Measurements from ENCODE around the gene PTMS.

PTMS gene

DNA sequence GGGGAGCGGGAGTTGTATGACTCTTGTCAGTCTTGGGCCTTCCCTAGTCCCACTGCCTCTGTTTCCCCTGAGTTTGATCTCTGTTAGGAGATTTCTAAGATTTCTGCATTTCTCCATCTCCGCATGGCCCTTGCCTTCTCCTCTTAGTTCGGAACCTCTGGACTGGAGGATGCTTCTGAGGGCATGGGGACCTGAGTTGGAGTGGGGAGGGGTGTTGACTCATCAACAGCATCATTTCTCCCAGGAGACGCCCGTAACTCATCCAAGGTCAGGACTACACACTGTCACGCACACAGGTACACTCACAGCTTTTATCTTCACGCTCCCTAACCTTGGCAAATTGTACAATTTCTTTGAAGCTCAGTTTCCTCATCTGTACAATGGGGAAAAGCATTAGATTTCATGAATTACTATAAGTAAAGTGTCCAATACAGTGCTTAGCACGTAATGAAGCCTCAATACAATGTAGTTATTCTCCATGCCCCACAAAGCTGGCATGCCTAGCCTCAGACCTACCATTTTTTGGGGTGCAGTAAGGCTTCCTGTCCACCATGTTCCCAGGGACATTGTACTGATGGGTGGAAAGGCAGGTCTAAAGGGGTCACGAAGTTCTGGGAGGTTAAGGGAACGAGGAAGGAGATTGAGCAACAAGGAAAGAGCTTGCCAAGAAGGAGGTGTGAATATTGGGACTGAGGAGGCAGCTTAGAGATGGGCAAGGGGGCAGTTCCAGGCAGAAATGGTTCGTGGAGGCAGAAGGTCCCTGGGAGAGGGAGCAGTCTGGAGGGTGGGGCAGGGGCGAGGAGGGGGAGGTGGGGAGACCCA, 5.6 kb downstream of the PTMS start:
- Histone ChIP-seq H3K36me3 (ENCODE audit: control insufficient read depth in 2 of 2, insufficient read depth in 1 of 2, low read length in 2 of 2) (peaks cover 11 to 26% of the 10 kb centered on the region in 2 experiments; a peak in 2 of 3 replicates), H3K9me3 (ENCODE audit: control insufficient read depth, insufficient read depth, low read depth, low read length) (no peaks in the 10 kb centered on the region), H3K4me3 (ENCODE audit: low read depth, low read length) (no peak overlapping the region), H3K27ac (ENCODE audit: extremely low read depth, low read depth, low read length) (no peak overlapping the region), H3K4me1 (ENCODE audit: control insufficient read depth, insufficient read depth, low read length) (peaks cover 13% of the 10 kb centered on the region)
- ChIA-PET POLR2A (interaction anchor here (1.0 to 4.7 kb wide), 3 partner anchors 19 to 80 kb away, joined by 3 to 42 read pairs (median 6); partner anchors contain the start of genes CDCA3, MLF2 and USP5), CTCF (interaction anchor here (0.7 to 7.8 kb wide), 5 partner anchors 18 to 108 kb away, joined by 3 to 140 read pairs (median 3); partner anchors contain the start of gene MLF2)
- TF ChIP-seq ZNF664 (tag by site-specific recombination; IDR thresholded peaks at IDR 0.05), result peak; percentile 96
- TF ChIP-seq ZNF623 (tag by site-specific recombination; IDR thresholded peaks at IDR 0.05), result no peak

DNA sequence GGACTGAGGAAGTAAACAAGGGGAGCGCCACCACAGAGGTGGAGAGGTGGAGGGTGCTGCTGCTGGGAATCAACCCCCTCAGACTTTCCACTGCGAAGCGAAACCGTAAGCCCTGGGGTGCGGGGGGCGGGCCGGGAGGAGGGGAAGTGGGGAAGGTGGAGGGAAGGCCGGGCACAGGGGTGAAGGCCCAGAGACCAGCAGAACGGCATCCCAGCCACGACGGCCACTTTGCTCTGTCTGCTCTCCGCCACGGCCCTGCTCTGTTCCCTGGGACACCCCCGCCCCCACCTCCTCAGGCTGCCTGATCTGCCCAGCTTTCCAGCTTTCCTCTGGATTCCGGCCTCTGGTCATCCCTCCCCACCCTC, 6.2 kb downstream of the PTMS start, which contains the start of gene LAG3:
Gene LAG3 (plus strand): TSS at position 190 of the 365 bp plus-strand sequence. CDS start 333 bp downstream, outside the sequence.
- Histone ChIP-seq H3K9me3 (ENCODE audit: control insufficient read depth, insufficient read depth, low read depth, low read length) (no peaks in the 10 kb centered on the region), H3K4me1 (ENCODE audit: control insufficient read depth, insufficient read depth, low read length) (peaks cover 13% of the 10 kb centered on the region), H3K27ac (ENCODE audit: extremely low read depth, low read depth, low read length) (no peak within 1 kb of the TSS), H3K4me3 (ENCODE audit: low read depth, low read length) (no peak within 1 kb of the TSS), H3K36me3 (ENCODE audit: control insufficient read depth in 2 of 2, insufficient read depth in 1 of 2, low read length in 2 of 2) (peaks cover 11 to 26% of the 10 kb centered on the region in 2 experiments; a peak in 2 of 3 replicates)
- POLR2A ChIA-PET, result interaction anchor here (1.9 to 4.7 kb wide), 2 partner anchors 19 to 80 kb away, joined by 6 to 42 read pairs; partner anchors contain the start of genes CDCA3, MLF2 and USP5
- TF ChIP-seq ZNF600 (tag by site-specific recombination; IDR thresholded peaks at IDR 0.05) (peak; percentile 24; the same call in 1 of the 2 replicates), ZNF302 (tag by site-specific recombination; IDR thresholded peaks at IDR 0.05; ENCODE audit: low read depth) (no peak), GLIS2 (tag by site-specific recombination; IDR thresholded peaks at IDR 0.05) (peak; percentile 15; the same call in 1 of the 2 replicates), HOXD13 (CRISPR knock-in tag; IDR thresholded peaks at IDR 0.05; ENCODE audit: borderline replicate concordance) (no peak), ZNF830 (tag by site-specific recombination; IDR thresholded peaks at IDR 0.05; ENCODE audit: low read depth) (no peak), SP3 (tag by site-specific recombination; IDR thresholded peaks at IDR 0.05) (no peak), HOXA7 (CRISPR knock-in tag; IDR thresholded peaks at IDR 0.05; ENCODE audit: borderline replicate concordance) (no peak), ZNF112 (tag by site-specific recombination; IDR thresholded peaks at IDR 0.05) (no peak), GLIS1 (tag by site-specific recombination; IDR thresholded peaks at IDR 0.05) (peak; percentile 20; the same call in 1 of the 2 replicates), BCL11A (tag by site-specific recombination; IDR thresholded peaks at IDR 0.05; ENCODE audit: low read depth) (no peak), ZNF707 (tag by site-specific recombination; IDR thresholded peaks at IDR 0.05) (no peak), ZNF560 (tag by site-specific recombination; IDR thresholded peaks at IDR 0.05; ENCODE audit: borderline replicate concordance) (no peak), ZNF624 (tag by site-specific recombination; IDR thresholded peaks at IDR 0.05) (no peak), ZNF670 (tag by site-specific recombination; IDR thresholded peaks at IDR 0.05; ENCODE audit: low read depth) (no peak), IKZF3 (tag by site-specific recombination; IDR thresholded peaks at IDR 0.05) (no peak)
- TF ChIP-seq, protein P1, sequence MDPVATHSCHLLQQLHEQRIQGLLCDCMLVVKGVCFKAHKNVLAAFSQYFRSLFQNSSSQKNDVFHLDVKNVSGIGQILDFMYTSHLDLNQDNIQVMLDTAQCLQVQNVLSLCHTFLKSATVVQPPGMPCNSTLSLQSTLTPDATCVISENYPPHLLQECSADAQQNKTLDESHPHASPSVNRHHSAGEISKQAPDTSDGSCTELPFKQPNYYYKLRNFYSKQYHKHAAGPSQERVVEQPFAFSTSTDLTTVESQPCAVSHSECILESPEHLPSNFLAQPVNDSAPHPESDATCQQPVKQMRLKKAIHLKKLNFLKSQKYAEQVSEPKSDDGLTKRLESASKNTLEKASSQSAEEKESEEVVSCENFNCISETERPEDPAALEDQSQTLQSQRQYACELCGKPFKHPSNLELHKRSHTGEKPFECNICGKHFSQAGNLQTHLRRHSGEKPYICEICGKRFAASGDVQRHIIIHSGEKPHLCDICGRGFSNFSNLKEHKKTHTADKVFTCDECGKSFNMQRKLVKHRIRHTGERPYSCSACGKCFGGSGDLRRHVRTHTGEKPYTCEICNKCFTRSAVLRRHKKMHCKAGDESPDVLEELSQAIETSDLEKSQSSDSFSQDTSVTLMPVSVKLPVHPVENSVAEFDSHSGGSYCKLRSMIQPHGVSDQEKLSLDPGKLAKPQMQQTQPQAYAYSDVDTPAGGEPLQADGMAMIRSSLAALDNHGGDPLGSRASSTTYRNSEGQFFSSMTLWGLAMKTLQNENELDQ (tag by site-specific recombination; IDR thresholded peaks at IDR 0.05; ENCODE audit: low read depth), result no peak
- TF ChIP-seq, protein P2, sequence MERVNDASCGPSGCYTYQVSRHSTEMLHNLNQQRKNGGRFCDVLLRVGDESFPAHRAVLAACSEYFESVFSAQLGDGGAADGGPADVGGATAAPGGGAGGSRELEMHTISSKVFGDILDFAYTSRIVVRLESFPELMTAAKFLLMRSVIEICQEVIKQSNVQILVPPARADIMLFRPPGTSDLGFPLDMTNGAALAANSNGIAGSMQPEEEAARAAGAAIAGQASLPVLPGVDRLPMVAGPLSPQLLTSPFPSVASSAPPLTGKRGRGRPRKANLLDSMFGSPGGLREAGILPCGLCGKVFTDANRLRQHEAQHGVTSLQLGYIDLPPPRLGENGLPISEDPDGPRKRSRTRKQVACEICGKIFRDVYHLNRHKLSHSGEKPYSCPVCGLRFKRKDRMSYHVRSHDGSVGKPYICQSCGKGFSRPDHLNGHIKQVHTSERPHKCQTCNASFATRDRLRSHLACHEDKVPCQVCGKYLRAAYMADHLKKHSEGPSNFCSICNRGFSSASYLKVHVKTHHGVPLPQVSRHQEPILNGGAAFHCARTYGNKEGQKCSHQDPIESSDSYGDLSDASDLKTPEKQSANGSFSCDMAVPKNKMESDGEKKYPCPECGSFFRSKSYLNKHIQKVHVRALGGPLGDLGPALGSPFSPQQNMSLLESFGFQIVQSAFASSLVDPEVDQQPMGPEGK (tag by site-specific recombination; IDR thresholded peaks at IDR 0.05), result 0 out of 2 replicates have a peak, but pooled peaks have one; percentile 47
- TF ChIP-seq, protein P3, sequence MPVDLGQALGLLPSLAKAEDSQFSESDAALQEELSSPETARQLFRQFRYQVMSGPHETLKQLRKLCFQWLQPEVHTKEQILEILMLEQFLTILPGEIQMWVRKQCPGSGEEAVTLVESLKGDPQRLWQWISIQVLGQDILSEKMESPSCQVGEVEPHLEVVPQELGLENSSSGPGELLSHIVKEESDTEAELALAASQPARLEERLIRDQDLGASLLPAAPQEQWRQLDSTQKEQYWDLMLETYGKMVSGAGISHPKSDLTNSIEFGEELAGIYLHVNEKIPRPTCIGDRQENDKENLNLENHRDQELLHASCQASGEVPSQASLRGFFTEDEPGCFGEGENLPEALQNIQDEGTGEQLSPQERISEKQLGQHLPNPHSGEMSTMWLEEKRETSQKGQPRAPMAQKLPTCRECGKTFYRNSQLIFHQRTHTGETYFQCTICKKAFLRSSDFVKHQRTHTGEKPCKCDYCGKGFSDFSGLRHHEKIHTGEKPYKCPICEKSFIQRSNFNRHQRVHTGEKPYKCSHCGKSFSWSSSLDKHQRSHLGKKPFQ (tag by site-specific recombination; IDR thresholded peaks at IDR 0.05), result no peak
- TF ChIP-seq, protein P4, sequence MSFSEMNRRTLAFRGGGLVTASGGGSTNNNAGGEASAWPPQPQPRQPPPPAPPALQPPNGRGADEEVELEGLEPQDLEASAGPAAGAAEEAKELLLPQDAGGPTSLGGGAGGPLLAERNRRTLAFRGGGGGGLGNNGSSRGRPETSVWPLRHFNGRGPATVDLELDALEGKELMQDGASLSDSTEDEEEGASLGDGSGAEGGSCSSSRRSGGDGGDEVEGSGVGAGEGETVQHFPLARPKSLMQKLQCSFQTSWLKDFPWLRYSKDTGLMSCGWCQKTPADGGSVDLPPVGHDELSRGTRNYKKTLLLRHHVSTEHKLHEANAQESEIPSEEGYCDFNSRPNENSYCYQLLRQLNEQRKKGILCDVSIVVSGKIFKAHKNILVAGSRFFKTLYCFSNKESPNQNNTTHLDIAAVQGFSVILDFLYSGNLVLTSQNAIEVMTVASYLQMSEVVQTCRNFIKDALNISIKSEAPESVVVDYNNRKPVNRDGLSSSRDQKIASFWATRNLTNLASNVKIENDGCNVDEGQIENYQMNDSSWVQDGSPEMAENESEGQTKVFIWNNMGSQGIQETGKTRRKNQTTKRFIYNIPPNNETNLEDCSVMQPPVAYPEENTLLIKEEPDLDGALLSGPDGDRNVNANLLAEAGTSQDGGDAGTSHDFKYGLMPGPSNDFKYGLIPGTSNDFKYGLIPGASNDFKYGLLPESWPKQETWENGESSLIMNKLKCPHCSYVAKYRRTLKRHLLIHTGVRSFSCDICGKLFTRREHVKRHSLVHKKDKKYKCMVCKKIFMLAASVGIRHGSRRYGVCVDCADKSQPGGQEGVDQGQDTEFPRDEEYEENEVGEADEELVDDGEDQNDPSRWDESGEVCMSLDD (tag by site-specific recombination; IDR thresholded peaks at IDR 0.05), result no peak
- TF ChIP-seq, protein P5, sequence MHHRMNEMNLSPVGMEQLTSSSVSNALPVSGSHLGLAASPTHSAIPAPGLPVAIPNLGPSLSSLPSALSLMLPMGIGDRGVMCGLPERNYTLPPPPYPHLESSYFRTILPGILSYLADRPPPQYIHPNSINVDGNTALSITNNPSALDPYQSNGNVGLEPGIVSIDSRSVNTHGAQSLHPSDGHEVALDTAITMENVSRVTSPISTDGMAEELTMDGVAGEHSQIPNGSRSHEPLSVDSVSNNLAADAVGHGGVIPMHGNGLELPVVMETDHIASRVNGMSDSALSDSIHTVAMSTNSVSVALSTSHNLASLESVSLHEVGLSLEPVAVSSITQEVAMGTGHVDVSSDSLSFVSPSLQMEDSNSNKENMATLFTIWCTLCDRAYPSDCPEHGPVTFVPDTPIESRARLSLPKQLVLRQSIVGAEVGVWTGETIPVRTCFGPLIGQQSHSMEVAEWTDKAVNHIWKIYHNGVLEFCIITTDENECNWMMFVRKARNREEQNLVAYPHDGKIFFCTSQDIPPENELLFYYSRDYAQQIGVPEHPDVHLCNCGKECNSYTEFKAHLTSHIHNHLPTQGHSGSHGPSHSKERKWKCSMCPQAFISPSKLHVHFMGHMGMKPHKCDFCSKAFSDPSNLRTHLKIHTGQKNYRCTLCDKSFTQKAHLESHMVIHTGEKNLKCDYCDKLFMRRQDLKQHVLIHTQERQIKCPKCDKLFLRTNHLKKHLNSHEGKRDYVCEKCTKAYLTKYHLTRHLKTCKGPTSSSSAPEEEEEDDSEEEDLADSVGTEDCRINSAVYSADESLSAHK (tag by site-specific recombination; IDR thresholded peaks at IDR 0.05), result no peak
- CTCF ChIA-PET, result interaction anchor here (0.7 to 7.8 kb wide), 5 partner anchors 18 to 109 kb away, joined by 3 to 140 read pairs (median 4); partner anchors contain the start of gene MLF2
